Ovary (tissue), 9 donors: ENCODE results near the gene RNF8. TPM values are rescaled to one million over a fixed set of nuclear protein-coding genes. Genes with fewer than 3 reads are reported as not detected.

Experiments
- DNase-seq, 5 donors: peaks; one replicate each; pipeline ENCODE4 v3.0.0-alpha.2; 2019 to 2020
- H3K27ac ChIP-seq, 2 donors: fragments of 200-600 bp; one replicate each; pipeline versions ENCODE4 v1.5.1 to v1.8.0; 2019 to 2022
- H3K27me3 ChIP-seq: fragments of 200-600 bp; one replicate; pipeline ENCODE4 v1.8.0; 2022
- H3K36me3 ChIP-seq: fragments of 200-600 bp; sonication (generic); one replicate; pipeline ENCODE4 v1.5.1; 2019
- H3K4me1 ChIP-seq: one replicate; pipeline ENCODE4 v1.8.1; 2013; ENCODE audit warnings: mild to moderate bottlenecking, moderate library complexity; ENCODE audit not compliant: insufficient read depth
- H3K4me3 ChIP-seq: fragments of 200-600 bp; sonication (generic); one replicate; pipeline ENCODE4 v1.5.1; 2017
- H3K9me3 ChIP-seq, 2 donors: fragments of 200-600 bp in 1 of 2; sonication (generic) in 1 of 2; one replicate each; pipeline versions ENCODE4 v1.5.1 to v1.8.1; 2013 to 2019; ENCODE audit warnings: mild to moderate bottlenecking in 1 of 2, moderate library complexity in 1 of 2
- CTCF ChIP-seq, 3 donors: fragments of 450-650 bp in 2 of 3; fragments of 200-600 bp in 1 of 3; IDR thresholded peaks; one replicate each; pipeline versions ENCODE4 v1.5.1 to v1.8.0; 2016 to 2022; ENCODE audit warnings: antibody characterized with exemption in 3 of 3, mild to moderate bottlenecking in 1 of 3
- EP300 ChIP-seq: sonication (generic); formaldehyde crosslinking; IDR thresholded peaks from one replicate; pipeline ENCODE4 v1.6.1; 2017; ENCODE audit warnings: antibody characterized with exemption
- POLR2A ChIP-seq: fragments of 450-650 bp; IDR thresholded peaks from one replicate; pipeline ENCODE4 v1.6.1; 2017; ENCODE audit warnings: antibody characterized with exemption, mild to moderate bottlenecking, moderate library complexity
- WGBS, 3 donors: extraction: QIAGEN DNeasy Blood & Tissue Kit in 1 of 3; methylation state at CpG; one replicate each; pipeline versions ENCODE4 v1.1.5 to v1.1.7; 2013 to 2017; 5-methylcytosine and 5-hydroxymethylcytosine counted together
- intact Hi-C, 4 donors: fragments of 100-400 bp; cut with DNase I; formaldehyde crosslinking; loops; one replicate each; pipeline versions ENCODE4 v1.11.0 to v1.15.1; 2022 to 2023
- polyA plus RNA-seq, 2 donors: library from polyadenylated mRNA; stranded (reverse); fragments of 200-250 nt in 1 of 2; fragments of 350-450 nt in 1 of 2; fragmentation: Illumina TruSeq in 1 of 2; extraction: RNeasy Lipid Tissue Mini Kit (QIAGEN cat#74804) in 1 of 2; gene quantifications; one replicate each; pipeline ENCODE4 v1.2.3, GENCODE V29; 2013 to 2014
- total RNA-seq, 7 donors: library from RNA; depleted of rRNA in 2 of 7; stranded (reverse); fragments of >200 nt in 2 of 7; fragmentation: NEBNext Ultra II Directional in 3 of 7; extraction: Animal tissue kit (Norgen Biotek cat#: 25700) in 3 of 7; gene quantifications; one replicate each; pipeline versions ENCODE4 v1.1.0 to v1.2.4, GENCODE V29; 2016 to 2023
- donor health status: DM: no; HTN: no; CAD: no; lungs with moderate emphysema.
- donor health status: DM: no; HTN: no; CAD: no.
- donor health status: Bipolar disorder and iron deficiency.
- donor health status: DM: yes; HTN: yes; CAD: no.
- donor health status: DM: no; HTN: no; CAD: no.
- donor health status: DM: yes; HTN: yes; CAD: no.

RNF8 gene
- total and polyA plus RNA-seq, 9 donors: 10.0 to 27.1 (median 17.6) TPM

- Histone ChIP-seq H3K4me3 (no peak overlapping the region), H3K27ac (no peak overlapping the region), H3K27me3 (no peaks in the 10 kb centered on the region), H3K4me1 (peaks cover 3% of the 10 kb centered on the region), H3K9me3 (no peaks in the 10 kb centered on the region), H3K36me3 (no peaks in the 10 kb centered on the region)
- TF ChIP-seq CTCF (IDR thresholded peaks at IDR 0.05) (no peak), EP300 (no peak), POLR2A (no peak)
- intact Hi-C loops: no loop called here
- WGBS, 3 donors: 56 to 67% (median 62%) methylated on average over 4 of the region's 4 CpGs
- no peak for DNase-seq
These were observed 81.6 kb downstream of the RNF8 start for GRCh38 chr6:37435373-37435772.

GRCh38 chr6:37435816-37436215 lies 82.0 kb downstream of the RNF8 start:
- H3K4me3 ChIP-seq: no peak overlapping the region
- H3K9me3 ChIP-seq: no peaks in the 10 kb centered on the region
- no peak for DNase-seq
- whole genome bisulfite sequencing, 3 donors: 77 to 86% (median 82%) methylated on average over 5 of the region's 5 CpGs
- no peak for TF ChIP-seq CTCF (IDR thresholded peaks at IDR 0.05)
- no peak for TF ChIP-seq POLR2A
- peaks cover 3% of the 10 kb centered on the region for H3K4me1 ChIP-seq
- H3K27me3 ChIP-seq: no peaks in the 10 kb centered on the region
- H3K27ac ChIP-seq: no peak overlapping the region
- no peaks in the 10 kb centered on the region for H3K36me3 ChIP-seq
- intact Hi-C loops: no loop called here

GRCh38 chr6:37438930-37439329 lies 85.1 kb downstream of the RNF8 start:
- Histone ChIP-seq H3K4me3 (no peak overlapping the region), H3K27ac (no peak overlapping the region), H3K27me3 (no peaks in the 10 kb centered on the region), H3K9me3 (no peaks in the 10 kb centered on the region), H3K4me1 (peaks cover 1% of the 10 kb centered on the region), H3K36me3 (no peaks in the 10 kb centered on the region)
- intact Hi-C loops: no loop called here
- 11 to 50% (median 22%) methylated on average over 1 of the region's 1 CpG for WGBS, 3 donors
- no peak for TF ChIP-seq POLR2A
- no peak for TF ChIP-seq CTCF (IDR thresholded peaks at IDR 0.05)
- no peak for TF ChIP-seq EP300
- no peak for DNase-seq

GRCh38 chr6:37441651-37442050 lies 87.9 kb downstream of the RNF8 start:
- WGBS, 3 donors: 84 to 89% (median 87%) methylated on average over 6 of the region's 6 CpGs

More at GRCh38 chr6:37441651-37442050, 87.9 kb downstream of the RNF8 start:
- H3K4me1 ChIP-seq: peaks cover 1% of the 10 kb centered on the region
- H3K9me3 ChIP-seq: no peaks in the 10 kb centered on the region
- intact Hi-C loops: no loop called here
- no peaks in the 10 kb centered on the region for H3K36me3 ChIP-seq
- H3K4me3 ChIP-seq: no peak overlapping the region
- no peak for DNase-seq
- TF ChIP-seq CTCF (IDR thresholded peaks at IDR 0.05) (no peak), POLR2A (no peak), EP300 (no peak)
- no peak overlapping the region for H3K27ac ChIP-seq
- no peaks in the 10 kb centered on the region for H3K27me3 ChIP-seq
